HG02840 (cell line): Measurements from ENCODE around the gene RASGRP4.
"Not testable (repeated sequence)": the region's sequence is repeated elsewhere in the genome, so short reads cannot be mapped to it uniquely, and the experiment has no call there.

Experiments
- ATAC-seq: cut with Tn5 transposase; IDR thresholded peaks from one replicate; pipeline ENCODE4 v1.9.1; 2021; ENCODE audit warnings: mild to moderate bottlenecking, moderate library complexity, moderate number of reproducible peaks; ENCODE audit not compliant: unreplicated experiment, low FRiP score

RASGRP4 gene

DNA sequence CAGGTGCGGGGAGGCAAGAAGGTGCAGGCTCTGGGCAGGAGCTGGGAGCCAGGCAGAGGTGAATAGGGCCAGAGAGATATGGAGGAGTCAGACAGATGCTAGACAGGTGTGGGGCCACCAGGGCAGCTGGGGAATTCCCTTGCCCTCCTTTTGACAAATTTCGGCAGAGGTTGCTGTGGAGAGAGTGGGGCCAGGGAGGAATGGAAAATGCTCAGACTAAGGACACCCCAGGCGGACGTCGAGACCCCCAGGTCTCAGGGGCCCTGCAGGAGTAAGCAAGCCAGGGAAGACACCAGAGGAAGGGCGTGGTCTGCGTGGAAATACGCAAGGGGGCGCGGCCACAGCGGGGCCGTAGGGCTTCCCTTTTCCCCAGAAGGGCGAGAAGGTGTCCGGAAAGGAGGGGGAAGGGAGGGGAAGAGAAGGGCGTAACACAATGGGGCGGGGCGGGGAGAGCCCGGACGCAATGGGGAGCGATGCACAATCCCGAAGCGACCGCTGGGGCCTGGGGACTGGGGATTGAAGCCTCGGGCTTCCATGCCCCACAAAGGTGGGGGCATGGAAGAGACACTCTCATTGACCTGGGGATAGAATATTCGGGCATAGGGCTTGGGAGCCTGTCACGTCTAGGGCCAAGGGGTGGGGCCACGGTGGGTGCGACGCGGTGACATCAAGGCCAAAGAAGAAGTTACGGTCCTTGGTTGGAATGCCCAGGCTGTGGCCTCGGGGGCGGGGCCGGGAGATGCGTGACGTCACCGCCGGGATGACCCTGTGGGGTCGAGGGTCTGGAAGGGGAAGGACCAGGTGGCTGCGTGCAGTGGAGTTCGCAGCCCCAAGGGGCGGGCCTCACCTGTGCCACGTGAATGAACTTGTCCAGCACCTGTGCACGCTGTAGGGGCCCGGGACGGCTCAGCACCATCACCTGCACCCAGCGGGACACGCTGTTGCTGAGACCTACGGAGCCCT is 8.2 kb downstream of the RASGRP4 start:
- no peak for ATAC-seq

DNA sequence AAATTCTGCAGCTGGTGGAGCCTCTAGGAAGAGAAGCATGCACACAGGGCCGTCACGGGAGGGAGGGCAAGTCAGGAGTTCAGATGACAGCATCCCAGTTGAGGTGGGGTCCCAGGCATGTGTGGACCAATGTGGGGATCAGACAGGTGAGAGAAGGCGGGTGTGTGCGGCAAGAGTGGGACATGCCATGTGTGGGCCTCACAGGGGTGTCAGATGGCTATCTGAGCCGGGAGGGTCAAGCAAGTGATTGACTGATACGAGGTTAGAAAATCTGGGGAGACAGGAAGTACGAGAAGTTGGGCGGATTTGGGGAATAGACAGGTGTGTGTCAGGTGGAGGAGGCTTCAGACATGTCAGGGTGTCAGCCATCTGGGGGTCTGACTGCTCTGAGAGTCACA is 8.9 kb downstream of the RASGRP4 start:
- ATAC-seq: no peak

DNA sequence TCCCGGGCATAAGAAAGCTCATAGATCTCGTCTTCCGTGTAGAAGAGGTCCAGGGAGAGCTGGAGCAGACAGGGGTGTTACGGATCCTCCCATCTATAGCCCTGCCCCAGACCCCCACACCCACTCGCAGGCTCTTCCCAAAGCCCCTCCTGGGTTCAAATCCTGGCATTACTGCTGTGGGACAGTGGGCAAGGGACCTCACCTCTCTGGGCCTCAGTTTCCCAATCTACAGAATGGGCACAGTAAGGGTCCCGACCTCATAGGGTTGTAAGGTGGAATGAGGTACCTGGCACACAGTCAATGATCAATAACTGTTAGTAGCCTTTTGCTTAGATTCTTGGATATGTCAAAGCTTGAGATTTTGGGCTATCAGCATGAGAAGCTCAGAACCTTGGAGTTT is 12.6 kb downstream of the RASGRP4 start:
- no peak for ATAC-seq

DNA sequence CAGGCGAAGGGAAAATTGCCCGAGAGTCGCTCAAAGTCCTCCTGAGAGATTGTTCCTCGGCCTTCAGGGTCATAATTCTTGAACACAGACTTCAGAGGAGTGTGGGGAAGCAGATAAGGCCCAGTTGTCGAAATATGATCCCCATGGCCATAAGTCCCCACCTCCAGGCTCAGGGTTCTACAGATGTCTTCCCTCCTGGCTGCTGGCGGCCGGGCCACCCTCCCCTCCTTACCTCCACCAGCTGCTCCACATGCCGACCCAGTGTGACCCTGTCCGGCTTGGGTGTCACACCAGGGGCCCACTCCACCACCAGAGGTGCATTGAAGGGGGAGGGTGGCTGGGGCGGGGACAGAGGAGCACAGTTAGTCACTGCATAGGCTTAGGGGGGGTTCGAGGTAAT is 13.1 kb downstream of the RASGRP4 start:
- no peak for ATAC-seq

DNA sequence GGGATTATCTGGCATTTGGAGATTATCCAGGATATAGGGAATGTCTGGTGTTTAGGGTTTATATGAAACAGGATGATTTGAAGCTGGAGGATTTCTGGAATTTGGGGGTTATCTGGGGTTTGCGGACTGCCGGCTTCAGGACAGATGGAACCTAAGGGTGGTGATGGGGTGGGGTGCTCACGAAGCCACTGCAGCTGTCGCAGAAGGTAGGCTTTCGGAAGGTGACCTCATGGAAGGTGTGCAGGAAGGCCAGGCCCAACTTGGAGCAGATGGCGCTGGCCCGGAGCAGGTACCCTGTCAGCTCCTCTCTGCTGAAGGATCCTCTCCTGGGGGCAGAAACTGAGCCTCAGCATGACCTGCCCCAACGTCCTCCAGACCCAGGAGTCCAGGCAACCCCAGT is 13.5 kb downstream of the RASGRP4 start:
- no peak for ATAC-seq

DNA sequence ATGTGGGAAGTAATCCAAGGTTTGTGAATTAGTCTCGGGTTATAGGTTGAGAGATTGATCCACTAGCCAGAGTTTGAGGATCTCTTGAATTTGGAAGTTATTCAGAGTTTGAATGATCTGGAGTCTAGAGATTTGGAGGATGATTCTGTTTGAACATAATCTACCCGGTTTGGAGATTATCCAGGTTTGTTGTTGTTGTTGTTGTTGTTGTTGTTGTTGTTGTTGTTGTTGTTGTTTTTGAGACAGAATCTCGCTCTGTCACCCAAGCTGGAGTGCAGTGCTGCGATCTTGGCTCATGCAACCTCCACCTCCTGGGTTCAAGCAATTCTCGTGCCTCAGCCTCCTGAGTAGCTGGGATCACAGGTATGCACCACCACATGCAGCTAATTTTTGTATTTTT is 14.1 kb downstream of the RASGRP4 start:
- ATAC-seq: not testable (repeated sequence)

DNA sequence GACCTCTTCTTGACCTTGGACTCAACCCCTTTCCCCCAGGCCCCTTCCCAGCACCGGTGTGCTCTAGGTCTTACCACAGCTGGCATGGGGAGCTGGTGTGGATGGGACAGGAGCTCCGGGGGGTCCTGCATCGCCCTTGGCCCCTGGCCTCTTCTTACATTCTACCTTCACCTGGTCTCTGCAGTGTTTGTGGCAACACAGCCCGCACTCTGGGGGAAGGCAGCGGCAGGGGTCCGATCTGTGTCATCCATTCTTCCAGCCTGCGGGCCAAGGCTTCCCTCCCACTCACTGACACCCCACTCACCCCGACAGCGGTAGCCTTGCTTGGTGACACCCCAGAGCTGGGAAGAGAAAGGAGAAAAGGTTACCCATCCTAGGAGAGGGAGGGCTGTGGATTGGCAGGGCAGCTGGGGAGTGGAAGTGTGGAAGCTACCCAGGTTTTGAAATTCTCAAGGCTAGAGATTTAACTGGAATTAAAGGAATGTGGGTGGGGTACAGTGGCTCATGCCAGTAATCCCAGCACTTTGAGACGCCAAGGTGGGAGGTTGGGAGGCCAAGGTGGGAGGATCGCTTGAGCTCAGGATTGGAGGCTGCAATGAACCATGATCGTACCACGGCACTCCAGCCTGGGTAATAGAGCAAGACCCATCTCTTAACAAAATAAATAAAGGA is 14.8 kb downstream of the RASGRP4 start:
- no peak for ATAC-seq

DNA sequence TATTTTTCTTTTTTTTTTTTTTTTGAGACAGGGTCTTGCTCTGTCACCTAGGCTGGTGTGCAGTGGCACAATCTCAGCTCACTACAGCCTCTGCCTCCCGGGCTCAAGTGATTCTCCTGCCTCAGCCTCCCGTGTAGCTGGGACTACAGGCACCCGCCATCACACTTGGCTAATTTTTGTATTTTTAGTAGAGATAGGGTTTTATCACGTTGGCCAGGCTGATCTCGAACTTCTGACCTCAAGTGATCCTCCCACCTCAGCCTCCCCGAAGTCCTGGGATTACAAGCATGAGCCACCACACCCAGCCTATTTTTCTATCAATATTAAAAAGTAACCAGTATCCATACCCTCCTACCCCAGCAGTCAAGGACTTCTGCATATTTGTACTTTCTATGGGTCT is 15.6 kb downstream of the RASGRP4 start:
- not testable (repeated sequence) for ATAC-seq

DNA sequence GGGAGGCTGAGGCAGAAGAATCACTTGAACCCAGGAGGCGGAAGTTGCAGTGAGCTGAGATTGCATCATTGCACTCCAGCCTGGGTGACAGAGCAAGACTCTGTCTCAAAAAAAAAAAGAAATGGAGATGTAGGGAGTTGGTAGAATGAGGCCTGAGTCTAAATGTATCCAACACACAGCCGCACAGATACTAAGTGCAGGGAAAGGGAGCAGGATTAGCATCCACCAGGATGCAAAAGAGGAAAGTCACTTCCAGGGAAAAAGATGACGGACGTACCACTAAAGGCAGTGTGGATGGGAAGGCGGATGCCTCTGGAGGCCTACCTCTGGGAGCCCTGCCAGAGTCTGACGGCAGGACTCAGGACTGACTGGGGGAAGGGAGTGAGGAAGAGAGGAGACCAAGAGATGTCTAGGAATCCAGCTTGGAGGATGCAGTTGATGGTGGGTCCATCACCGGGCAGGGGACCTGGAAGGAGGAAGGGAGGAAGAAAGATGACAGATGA is 16.3 kb downstream of the RASGRP4 start:
- ATAC-seq: no peak

DNA sequence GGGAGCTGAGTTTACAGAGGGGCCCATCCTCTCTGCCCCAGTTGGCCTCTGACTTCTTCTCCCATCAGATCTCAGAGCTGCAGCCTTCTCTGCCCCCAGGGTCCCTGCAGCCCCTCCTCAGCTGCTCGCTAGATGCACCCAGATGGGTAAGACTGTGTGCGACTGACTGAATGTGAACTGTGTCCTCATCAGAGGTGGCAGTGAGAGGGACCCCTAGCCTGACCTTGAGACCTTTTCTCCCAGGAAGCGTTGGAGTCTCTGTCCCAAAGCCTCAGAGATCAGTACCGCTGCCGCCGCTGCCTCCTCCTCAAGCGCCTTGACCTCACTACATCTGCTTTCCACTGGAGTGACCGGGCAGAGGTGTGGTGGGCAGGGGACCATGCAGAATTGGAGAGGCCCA is 20.7 kb downstream of the RASGRP4 start:
- ATAC-seq: no peak

DNA sequence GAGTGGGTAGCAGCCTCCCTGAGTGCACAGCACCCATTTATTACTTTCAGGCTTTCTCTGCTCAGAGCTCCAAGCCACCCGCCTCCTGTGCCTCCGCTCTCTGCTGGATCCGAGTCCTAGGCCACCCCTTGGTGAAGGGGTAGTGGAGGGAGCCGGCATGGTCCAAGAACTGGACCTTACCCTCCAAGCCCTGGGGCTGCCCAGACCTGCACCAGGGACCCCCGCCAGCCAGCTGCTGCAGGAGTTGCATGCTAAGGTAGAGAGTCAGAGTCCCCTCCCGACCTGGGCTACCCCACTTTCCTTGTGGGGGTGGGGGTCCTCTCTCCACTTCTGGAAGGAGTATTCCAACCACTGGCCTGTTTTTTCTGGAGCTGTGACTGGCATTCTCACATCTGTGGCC is 21.2 kb downstream of the RASGRP4 start:
- ATAC-seq: no peak

DNA sequence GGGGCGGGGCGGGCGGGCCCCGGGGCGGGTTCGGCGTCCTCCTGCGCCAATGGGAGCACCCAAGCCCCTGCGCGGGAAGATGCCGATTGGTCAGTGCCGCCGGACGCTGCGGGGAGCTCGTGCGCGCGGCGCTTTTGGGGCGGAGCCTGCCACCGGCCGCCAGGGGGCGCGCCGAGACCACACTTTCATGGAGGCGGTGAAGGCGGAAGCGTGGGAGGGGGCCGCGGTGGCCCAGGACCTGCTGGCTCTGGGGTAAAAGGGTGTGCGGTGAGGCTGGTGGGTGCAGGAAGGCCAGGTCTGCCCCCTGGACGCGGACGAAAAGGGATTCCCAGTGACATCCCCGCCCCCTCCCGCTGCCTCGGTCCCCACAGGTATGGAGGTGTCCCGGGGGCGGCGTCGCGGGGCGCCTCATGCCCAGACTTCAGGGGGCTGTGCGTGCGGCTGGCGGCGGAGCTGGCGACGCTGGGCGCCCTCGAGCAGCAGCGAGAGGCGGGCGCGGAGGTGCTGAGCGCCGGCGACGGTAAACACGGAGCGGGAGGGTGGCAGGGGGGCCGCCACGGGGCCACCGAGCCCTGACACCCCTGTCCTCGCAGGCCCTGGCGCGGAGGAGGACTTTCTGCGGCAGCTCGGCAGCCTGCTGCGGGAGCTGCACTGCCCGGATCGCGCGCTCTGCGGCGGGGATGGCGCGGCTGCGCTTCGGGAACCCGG is 22.9 kb downstream of the RASGRP4 start, which contains the start of gene FAM98C:
TSS of gene FAM98C (plus strand) at position 127 of the 708 bp plus-strand sequence. CDS start at position 188, 61 bp downstream.
- ATAC-seq: peak; percentile 87

DNA sequence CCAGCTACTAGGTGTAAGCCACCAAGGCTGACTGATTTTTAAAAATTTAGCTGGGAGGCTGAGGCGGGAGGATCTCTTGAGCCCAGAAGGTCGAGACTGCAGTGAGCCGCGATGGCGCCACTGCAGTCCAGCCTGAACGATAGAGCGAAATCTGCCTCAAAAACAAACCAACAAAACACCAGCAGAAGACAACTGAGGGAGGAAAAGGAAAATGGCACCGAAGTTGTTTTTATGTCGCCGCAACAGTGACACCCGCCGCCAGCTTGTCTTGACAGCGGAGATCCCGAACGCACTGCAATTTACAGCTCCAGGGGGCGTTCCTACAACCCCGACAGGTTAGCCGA is 23.4 kb downstream of the RASGRP4 start:
- ATAC-seq: no peak

DNA sequence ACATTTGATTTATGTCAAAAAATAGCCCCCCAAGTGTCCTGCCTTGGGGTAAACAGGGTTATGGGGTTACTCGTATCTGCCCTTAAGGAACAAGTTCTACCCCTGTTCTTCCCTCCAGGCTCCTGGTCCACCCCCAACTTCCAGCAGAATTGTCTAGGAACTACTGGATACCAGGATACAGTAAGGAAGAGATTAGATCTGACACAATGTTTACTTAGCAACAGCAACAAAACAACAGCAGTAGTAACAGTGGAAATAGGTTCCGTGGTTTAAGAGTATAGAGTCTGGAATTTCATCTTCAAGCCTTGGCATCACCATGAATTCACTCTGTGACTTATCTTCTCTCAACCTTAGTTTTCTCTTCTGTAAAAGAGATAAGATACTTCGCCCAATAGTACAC is 24.9 kb downstream of the RASGRP4 start:
- no peak for ATAC-seq

DNA sequence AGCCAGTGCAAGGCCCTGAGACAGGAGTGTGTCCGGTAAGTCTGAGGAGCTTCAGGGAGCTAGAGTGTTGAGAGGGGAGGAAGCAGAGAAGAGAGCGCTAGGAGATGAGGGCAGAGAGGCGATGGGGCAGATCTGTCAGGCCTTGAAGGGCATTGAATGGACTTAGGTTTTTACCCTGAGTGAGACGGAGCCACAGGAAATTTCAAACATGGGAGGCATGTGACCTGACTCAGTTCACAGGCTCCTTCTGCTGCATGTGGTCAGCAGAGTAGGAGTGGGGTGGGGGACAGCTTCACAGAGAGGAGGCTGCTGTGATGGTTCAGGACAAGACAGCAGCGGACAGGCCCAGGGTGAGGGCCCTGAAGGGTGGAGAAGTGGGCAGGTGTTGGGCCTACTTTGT is 25.7 kb downstream of the RASGRP4 start:
- ATAC-seq: no peak

DNA sequence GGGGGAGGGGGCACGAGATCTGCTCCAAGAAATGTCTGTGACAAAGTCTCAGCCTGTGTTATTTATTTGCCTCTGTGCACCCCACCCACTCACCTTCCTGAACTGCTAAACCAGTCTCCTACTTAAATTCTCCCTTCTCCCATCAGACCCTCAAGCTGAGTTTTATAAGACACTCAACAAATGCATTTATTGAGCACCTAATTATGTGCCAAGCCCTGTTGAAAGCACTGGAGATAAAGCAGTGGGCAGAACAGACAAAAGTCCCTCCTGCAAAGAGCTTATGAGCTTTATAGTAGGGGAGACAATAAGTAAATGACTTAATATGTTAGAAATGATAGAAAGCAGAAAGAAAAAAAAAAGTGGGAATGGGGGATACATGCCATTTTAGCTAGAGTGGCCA is 26.5 kb downstream of the RASGRP4 start:
- ATAC-seq: no peak

DNA sequence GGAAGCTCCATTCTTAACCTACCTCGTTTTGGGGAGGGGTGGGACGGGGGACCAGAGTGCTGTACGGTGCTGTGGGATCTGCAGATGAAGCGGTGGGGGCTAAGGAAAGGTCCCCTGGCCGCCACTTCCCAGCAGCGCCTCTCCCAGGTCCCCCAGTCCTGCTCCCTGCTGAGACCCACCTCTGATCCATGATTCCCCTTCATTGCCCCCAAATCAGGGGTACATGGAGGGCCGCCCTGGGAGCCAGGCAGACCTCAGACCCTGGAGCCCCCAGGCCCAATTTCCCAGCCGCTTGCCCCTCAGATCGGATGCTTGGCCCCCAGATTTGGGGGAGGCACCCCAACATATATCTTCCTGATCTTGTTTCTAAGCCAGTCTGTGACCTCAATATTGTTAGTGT is 26.9 kb downstream of the RASGRP4 start:
- no peak for ATAC-seq

DNA sequence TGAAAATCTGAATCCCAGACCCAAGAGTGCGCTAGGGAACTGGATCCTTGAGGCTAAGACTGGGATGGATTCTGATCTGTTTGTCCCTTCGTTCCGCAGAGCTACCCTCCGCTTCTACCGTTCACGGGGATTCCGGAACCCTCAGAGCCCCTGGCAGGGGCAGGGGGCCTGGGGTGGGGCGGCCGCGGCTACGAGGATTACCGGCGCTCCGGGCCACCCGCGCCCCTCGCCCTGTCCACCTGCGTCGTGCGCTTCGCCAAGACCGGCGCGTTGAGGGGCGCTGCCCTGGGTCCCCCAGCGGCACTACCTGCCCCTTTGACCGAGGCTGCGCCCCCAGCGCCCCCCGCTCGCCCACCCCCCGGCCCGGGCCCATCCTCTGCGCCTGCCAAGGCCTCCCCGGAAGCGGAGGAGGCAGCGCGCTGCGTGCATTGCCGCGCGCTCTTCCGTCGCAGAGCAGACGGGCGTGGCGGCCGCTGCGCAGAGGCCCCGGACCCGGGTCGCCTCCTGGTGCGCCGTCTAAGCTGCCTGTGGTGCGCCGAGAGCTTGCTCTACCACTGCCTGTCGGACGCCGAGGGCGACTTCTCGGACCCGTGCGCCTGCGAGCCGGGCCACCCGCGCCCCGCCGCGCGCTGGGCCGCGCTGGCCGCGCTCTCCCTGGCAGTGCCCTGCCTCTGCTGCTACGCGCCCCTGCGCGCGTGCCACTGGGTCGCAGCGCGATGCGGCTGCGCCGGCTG is 30.5 kb downstream of the RASGRP4 start:
- no peak for ATAC-seq

DNA sequence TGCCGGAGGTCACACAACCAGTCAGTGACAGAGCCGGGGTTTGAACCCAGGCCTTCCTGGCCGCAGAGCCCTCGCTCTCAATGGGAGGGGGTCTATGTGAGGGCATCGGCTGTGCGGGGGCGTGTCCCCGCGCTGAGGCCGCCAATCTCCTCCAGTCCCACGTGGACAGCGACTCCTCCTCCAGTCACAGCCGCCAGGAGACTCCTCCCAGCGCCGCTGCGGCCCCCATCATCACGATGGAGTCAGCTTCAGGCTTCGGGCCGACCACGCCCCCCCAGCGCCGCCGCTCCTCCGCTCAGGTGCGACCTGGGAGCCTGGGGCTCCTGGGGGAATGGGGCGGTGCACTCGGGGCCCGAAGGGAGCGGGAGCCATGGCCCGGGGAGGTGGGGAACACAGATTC is 31.5 kb downstream of the RASGRP4 start:
- no peak for ATAC-seq

DNA sequence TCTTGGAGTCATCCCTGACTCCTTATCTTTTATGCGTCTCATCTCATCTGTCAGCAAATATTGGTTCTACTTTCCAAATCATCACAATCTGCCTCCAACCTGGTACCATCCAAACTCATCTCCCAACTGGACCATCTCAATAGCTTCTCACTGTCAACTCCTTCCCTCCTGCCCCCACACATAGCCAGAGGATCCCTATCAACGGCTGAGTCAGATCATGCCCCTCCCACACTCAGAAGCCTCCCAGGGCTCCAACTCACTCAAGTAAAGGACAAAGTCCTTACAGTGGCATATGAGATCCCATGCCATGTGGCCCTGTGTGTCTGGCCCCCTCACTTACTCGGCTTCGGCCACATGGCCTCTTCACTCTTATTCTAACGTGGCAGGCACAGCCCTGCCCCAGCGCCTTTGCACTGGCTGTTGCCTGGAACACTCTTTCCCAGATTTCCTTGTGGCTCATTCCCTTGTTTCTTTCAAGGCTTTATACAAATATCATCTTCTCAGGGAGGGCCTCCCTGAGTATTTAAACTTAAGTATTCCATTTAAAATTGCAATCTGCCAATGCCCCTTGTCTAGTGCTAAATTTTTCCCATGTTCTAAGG is 33.2 kb downstream of the RASGRP4 start:
- ATAC-seq: no peak
